Ovary (tissue), 9 donors: ENCODE measurements around the gene C4B. TPM values are rescaled to one million over a fixed set of nuclear protein-coding genes. Genes with fewer than 3 reads are reported as not detected.
"Not testable (repeated sequence)": the region's sequence is repeated elsewhere in the genome, so short reads cannot be mapped to it uniquely, and the experiment has no call there.

ENCODE experiments used
- DNase-seq, 5 donors: peaks; one replicate each; pipeline ENCODE4 v3.0.0-alpha.2; 2019 to 2020
- H3K27ac ChIP-seq, 2 donors: fragments of 200-600 bp; one replicate each; pipeline versions ENCODE4 v1.5.1 to v1.8.0; 2019 to 2022
- H3K27me3 ChIP-seq: fragments of 200-600 bp; one replicate; pipeline ENCODE4 v1.8.0; 2022
- H3K36me3 ChIP-seq: fragments of 200-600 bp; sonication (generic); one replicate; pipeline ENCODE4 v1.5.1; 2019
- H3K4me1 ChIP-seq: one replicate; pipeline ENCODE4 v1.8.1; 2013; ENCODE audit warnings: mild to moderate bottlenecking, moderate library complexity; ENCODE audit not compliant: insufficient read depth
- H3K4me3 ChIP-seq: fragments of 200-600 bp; sonication (generic); one replicate; pipeline ENCODE4 v1.5.1; 2017
- H3K9me3 ChIP-seq, 2 donors: fragments of 200-600 bp in 1 of 2; sonication (generic) in 1 of 2; one replicate each; pipeline versions ENCODE4 v1.5.1 to v1.8.1; 2013 to 2019; ENCODE audit warnings: mild to moderate bottlenecking in 1 of 2, moderate library complexity in 1 of 2
- EP300 ChIP-seq: sonication (generic); formaldehyde crosslinking; IDR thresholded peaks from one replicate; pipeline ENCODE4 v1.6.1; 2017; ENCODE audit warnings: antibody characterized with exemption
- POLR2A ChIP-seq: fragments of 450-650 bp; IDR thresholded peaks from one replicate; pipeline ENCODE4 v1.6.1; 2017; ENCODE audit warnings: antibody characterized with exemption, mild to moderate bottlenecking, moderate library complexity
- WGBS, 3 donors: extraction: QIAGEN DNeasy Blood & Tissue Kit in 1 of 3; methylation state at CpG; one replicate each; pipeline versions ENCODE4 v1.1.5 to v1.1.7; 2013 to 2017; 5-methylcytosine and 5-hydroxymethylcytosine counted together
- intact Hi-C, 4 donors: fragments of 100-400 bp; cut with DNase I; formaldehyde crosslinking; loops; one replicate each; pipeline versions ENCODE4 v1.11.0 to v1.15.1; 2022 to 2023
- polyA plus RNA-seq, 2 donors: library from polyadenylated mRNA; stranded (reverse); fragments of 200-250 nt in 1 of 2; fragments of 350-450 nt in 1 of 2; fragmentation: Illumina TruSeq in 1 of 2; extraction: RNeasy Lipid Tissue Mini Kit (QIAGEN cat#74804) in 1 of 2; gene quantifications; one replicate each; pipeline ENCODE4 v1.2.3, GENCODE V29; 2013 to 2014
- total RNA-seq, 7 donors: library from RNA; depleted of rRNA in 2 of 7; stranded (reverse); fragments of >200 nt in 2 of 7; fragmentation: NEBNext Ultra II Directional in 3 of 7; extraction: Animal tissue kit (Norgen Biotek cat#: 25700) in 3 of 7; gene quantifications; one replicate each; pipeline versions ENCODE4 v1.1.0 to v1.2.4, GENCODE V29; 2016 to 2023
- TF ChIP-seq, protein P1 (sequence below), 3 donors: fragments of 450-650 bp in 2 of 3; fragments of 200-600 bp in 1 of 3; IDR thresholded peaks; one replicate each; pipeline versions ENCODE4 v1.5.1 to v1.8.0; 2016 to 2022; ENCODE audit warnings: antibody characterized with exemption in 3 of 3, mild to moderate bottlenecking in 1 of 3
- donor health status: DM: no; HTN: no; CAD: no; lungs with moderate emphysema.
- donor health status: DM: no; HTN: no; CAD: no.
- donor health status: Bipolar disorder and iron deficiency.
- donor health status: DM: yes; HTN: yes; CAD: no.
- donor health status: DM: no; HTN: no; CAD: no.
- donor health status: DM: yes; HTN: yes; CAD: no.

C4B gene
- total and polyA plus RNA-seq, 9 donors, result 97.4 to 1,673 (median 271) TPM

DNA sequence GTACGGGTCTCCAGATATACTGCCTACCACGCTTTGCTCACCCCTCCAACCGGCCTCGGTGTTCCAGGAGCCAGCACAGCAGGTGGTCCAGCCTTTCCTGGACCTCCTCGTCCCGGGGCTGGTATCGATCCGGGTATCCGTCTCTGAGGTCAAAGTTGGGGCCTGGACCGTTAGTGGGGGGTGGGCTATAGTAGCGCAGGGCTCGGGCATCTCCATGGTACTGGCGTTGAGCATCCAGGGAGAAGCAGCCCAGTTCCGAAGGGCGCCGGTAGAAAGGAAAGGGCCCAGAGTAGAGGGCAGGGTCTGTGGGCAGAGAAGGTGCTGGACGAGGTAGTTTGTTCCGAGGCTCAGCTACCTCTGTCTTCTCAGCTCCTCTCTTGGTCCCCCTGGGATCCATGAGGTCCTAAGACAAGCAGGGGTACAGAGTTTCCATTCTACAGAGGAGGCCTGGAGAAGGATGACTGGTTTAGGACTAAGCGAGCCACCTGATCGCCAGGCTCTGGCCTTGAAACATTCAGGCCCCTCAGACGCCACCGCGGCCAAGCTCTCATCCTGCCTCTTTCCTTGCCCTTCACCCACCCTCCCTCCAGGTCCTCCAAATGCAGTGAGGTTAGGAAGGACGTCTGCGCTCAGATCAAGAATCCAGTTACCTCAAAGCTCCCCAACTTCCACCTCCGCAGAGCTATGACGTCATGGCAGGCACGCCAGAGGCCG, 43.2 kb upstream of the C4B start:
- WGBS, 3 donors, result 6 to 20% (median 13%) methylated on average over 29 of the region's 29 CpGs
- Histone ChIP-seq H3K4me1 (peaks cover 4% of the 10 kb centered on the region), H3K27ac (peak overlapping the region; percentile 96 to 97), H3K27me3 (no peaks in the 10 kb centered on the region), H3K9me3 (no peaks in the 10 kb centered on the region), H3K4me3 (peak overlapping the region; percentile 79), H3K36me3 (no peaks in the 10 kb centered on the region)
- TF ChIP-seq EP300 (no peak), POLR2A (no peak)
- TF ChIP-seq, protein P1, sequence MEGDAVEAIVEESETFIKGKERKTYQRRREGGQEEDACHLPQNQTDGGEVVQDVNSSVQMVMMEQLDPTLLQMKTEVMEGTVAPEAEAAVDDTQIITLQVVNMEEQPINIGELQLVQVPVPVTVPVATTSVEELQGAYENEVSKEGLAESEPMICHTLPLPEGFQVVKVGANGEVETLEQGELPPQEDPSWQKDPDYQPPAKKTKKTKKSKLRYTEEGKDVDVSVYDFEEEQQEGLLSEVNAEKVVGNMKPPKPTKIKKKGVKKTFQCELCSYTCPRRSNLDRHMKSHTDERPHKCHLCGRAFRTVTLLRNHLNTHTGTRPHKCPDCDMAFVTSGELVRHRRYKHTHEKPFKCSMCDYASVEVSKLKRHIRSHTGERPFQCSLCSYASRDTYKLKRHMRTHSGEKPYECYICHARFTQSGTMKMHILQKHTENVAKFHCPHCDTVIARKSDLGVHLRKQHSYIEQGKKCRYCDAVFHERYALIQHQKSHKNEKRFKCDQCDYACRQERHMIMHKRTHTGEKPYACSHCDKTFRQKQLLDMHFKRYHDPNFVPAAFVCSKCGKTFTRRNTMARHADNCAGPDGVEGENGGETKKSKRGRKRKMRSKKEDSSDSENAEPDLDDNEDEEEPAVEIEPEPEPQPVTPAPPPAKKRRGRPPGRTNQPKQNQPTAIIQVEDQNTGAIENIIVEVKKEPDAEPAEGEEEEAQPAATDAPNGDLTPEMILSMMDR (IDR thresholded peaks at IDR 0.05), result no peak
- DNase-seq, result peak in 1 of 5 donors; percentile 54
- intact Hi-C loops, result no loop called here

DNA sequence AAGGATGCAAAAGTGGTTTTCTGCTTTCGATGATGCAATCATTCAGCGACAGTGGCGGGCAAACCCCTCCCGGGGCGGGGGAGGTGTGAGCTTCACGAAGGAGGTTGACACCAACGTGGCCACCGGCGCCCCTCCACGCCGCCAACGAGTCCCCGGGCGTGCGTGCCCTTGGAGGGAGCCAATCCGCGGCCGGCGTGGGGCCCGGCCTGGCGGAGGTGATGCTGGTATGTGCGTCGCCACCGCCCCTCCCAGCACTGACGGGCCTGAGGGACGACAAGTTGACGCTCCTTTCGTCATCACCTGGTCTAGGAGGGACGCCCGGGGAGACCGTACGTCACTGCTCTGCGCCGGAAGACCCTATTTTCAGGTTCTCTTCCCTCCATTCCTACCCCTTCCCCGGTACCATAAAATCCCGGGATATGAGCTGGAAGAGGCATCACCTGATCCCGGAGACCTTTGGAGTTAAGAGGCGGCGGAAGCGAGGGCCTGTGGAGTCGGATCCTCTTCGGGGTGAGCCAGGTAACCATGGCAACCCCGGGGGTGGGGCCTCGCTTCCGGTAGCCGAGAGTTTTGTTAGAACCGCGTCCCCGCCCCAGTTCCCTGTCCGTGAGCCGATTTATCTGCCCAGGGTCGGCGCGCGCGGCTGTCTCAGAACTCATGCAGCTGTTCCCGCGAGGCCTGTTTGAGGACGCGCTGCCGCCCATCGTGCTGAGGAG, 42.4 kb upstream of the C4B start, which contains the start of gene DXO:
DXO (minus strand) TSS at position 146 of the 716 bp plus-strand sequence. CDS start 463 bp downstream, outside the sequence.
- peak; percentile 95 to 96 (median 96) for DNase-seq
- Histone ChIP-seq H3K27me3 (no peaks in the 10 kb centered on the region), H3K9me3 (no peaks in the 10 kb centered on the region), H3K27ac (peak within 1 kb of the TSS; percentile 96 to 97), H3K4me1 (peaks cover 4% of the 10 kb centered on the region), H3K4me3 (peak within 1 kb of the TSS; percentile 79), H3K36me3 (no peaks in the 10 kb centered on the region)
- WGBS, 3 donors, result 0 to 1% (median 1%) methylated on average over 60 to 62 of the region's 62 CpGs
- intact Hi-C loops, result no loop called here
- TF ChIP-seq POLR2A (peak; percentile 76), EP300 (peak; percentile 65)
- TF ChIP-seq, protein P1 (IDR thresholded peaks at IDR 0.05), result no peak

DNA sequence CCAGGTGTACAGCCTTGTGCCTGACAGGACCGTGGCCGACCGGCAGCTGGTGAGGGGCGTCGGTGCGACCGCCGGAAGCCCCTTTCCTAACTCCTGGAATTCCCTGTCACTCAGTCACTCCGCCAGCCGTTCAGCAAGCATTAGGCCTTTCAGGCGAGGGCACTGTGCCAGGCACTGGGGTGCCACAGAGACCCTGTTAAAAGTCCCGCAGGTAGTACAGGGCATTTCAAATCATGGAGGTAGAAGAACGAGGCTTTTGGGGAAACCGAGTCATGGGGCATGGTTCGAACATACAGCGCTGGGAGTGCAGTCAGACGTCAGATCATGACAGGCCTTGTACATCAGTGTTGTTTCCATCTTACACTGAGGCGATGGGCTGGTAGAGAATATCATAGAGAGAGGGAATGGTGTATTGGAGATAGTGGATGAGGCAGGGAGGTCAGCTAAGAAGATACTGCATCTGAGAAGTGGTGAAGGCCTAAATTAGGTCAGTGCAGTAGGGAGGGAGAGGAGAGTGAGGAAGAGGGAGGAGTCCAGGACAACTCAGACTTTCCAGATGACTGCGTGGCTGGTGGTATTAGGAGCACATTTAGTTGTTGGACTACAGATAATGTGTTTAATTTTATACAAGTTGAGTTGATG, 41.8 kb upstream of the C4B start:
- no peak for TF ChIP-seq EP300
- TF ChIP-seq, protein P1 (IDR thresholded peaks at IDR 0.05), result no peak
- TF ChIP-seq POLR2A, result no peak
- peak overlapping the region; percentile 96 to 97 for H3K27ac ChIP-seq
- no peaks in the 10 kb centered on the region for H3K9me3 ChIP-seq
- H3K4me1 ChIP-seq, result peaks cover 4% of the 10 kb centered on the region
- H3K36me3 ChIP-seq, result no peaks in the 10 kb centered on the region
- 5 to 8% (median 7%) methylated on average over 19 of the region's 19 CpGs for WGBS, 3 donors
- intact Hi-C loops, result no loop called here
- H3K4me3 ChIP-seq, result peak overlapping the region; percentile 79
- H3K27me3 ChIP-seq, result no peaks in the 10 kb centered on the region
- peak in 1 of 5 donors; percentile 21 for DNase-seq

DNA sequence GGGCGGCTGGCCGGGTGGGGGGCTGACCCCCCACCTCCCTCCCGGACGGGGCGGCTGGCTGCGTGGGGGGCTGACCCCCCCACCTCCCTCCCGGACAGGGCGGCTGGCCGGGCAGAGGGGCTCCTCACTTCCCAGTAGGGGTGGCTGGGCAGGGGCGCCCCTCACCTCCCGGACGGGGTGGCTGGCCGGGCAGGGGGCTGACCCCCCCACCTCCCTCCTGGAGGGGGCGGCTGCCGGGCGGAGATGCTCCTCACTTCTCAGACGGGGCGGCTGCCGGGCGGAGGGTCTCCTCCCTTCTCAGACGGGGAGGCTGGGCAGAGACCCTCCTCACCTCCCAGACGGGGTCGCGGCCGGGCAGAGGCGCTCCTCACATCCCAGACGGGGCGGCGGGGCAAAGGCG, 38.5 kb upstream of the C4B start:
- H3K4me1 ChIP-seq, H3K27me3 ChIP-seq, H3K27ac ChIP-seq, H3K4me3 ChIP-seq, intact Hi-C loops, H3K36me3 ChIP-seq, H3K9me3 ChIP-seq: not testable (repeated sequence)
- 89 to 92% methylated on average over 20 to 30 of the region's 30 CpGs; no CpG with 5 or more reads in 1 of the 3 donors for WGBS, 3 donors
- DNase-seq, result peak in 2 of 5 donors; percentile 38 to 42
